A549 (cell line): Measurements from ENCODE around the gene VOPP1. TPM values are rescaled to one million over a fixed set of nuclear protein-coding genes. Genes with fewer than 3 reads are reported as not detected.

ENCODE experiments used
- ATAC-seq, 2 experiments: fragments of 200-7000 bp in 1 of 2; fragments of >200 bp in 1 of 2; cut with Nextera tagmentation in 1 of 2; cut with Tn5 transposase in 1 of 2; 3 replicates each; pipeline versions ENCODE4 v1.8.0 to v1.9.1; 2018 to 2020; ENCODE audit warnings: mild to moderate bottlenecking in 1 of 2, moderate library complexity in 1 of 2
- CTCF ChIA-PET: fragments of 300-600 bp; sonication (Branson Sonifier 250); formaldehyde crosslinking; extraction: SDS; loops from one replicate; lab custom pipeline; 2021; ENCODE audit warnings: antibody characterized with exemption, inconsistent platforms; lab: Yijun Ruan, JAX
- POLR2A ChIA-PET: fragments of 350-600 bp; formaldehyde crosslinking; extraction: SDS; loops from one replicate; lab custom pipeline; 2021; ENCODE audit warnings: antibody characterized with exemption, inconsistent platforms; lab: Yijun Ruan, JAX
- DNase-seq, 2 experiments: peaks; one replicate each; pipeline versions ENCODE4 v3.0.0 to v3.0.0-alpha.2; 2011 to 2016; ENCODE audit warnings: low read depth in 1 of 2, low spot score in 1 of 2
- FAIRE-seq: peaks from 2 replicates; lab custom pipeline; 2011; peaks lifted over from hg19 to GRCh38; lab: Jason Lieb, UNC
- H3K27ac ChIP-seq, 2 experiments: fragments of >200 bp; sonication (Bioruptor Twin); formaldehyde crosslinking; 3 replicates each; pipeline ENCODE4 v1.5.1; 2016 to 2017
- H3K4me1 ChIP-seq: fragments of >200 bp; sonication (Bioruptor Twin); formaldehyde crosslinking; 3 replicates; pipeline ENCODE4 v1.6.1; 2016
- H3K4me2 ChIP-seq: fragments of >200 bp; sonication (Bioruptor Twin); formaldehyde crosslinking; 3 replicates; pipeline ENCODE4 v1.6.1; 2016
- H3K4me3 ChIP-seq: fragments of >200 bp; sonication (Bioruptor Twin); formaldehyde crosslinking; 3 replicates; pipeline ENCODE4 v1.5.1; 2016
- H3K9me3 ChIP-seq: fragments of >200 bp; sonication (Bioruptor Twin); formaldehyde crosslinking; 3 replicates; pipeline ENCODE4 v1.6.1; 2016
- CBX2 ChIP-seq: fragments of 200-600 bp; sonication (generic); IDR thresholded peaks from 2 replicates; pipeline ENCODE4 v1.6.1; 2016; ENCODE audit warnings: low read depth, mild to moderate bottlenecking, borderline replicate concordance
- CHD2 ChIP-seq: fragments of 150-350 bp; IDR thresholded peaks from 2 replicates; pipeline ENCODE4 v1.6.1; 2014; ENCODE audit warnings: low read length; ENCODE audit not compliant: partially characterized antibody
- CHD4 ChIP-seq: fragments of 200-600 bp; sonication (generic); IDR thresholded peaks from 2 replicates; pipeline ENCODE4 v1.6.1; 2016; ENCODE audit warnings: antibody characterized with exemption, mild to moderate bottlenecking, borderline replicate concordance
- EHF ChIP-seq: fragments of 250-450 bp; sonication (Bioruptor Pico); IDR thresholded peaks from 2 replicates; pipeline ENCODE4 v1.5.0; 2020; ENCODE audit warnings: mild to moderate bottlenecking
- ESRRA ChIP-seq: fragments of 150-350 bp; IDR thresholded peaks from 2 replicates; pipeline ENCODE4 v1.6.1; 2014; ENCODE audit warnings: mild to moderate bottlenecking, low read length, borderline replicate concordance
- FOSB ChIP-seq: fragments of 250-450 bp; sonication (Bioruptor Pico); IDR thresholded peaks from 2 replicates; pipeline ENCODE4 v1.5.0; 2020; ENCODE audit warnings: mild to moderate bottlenecking, moderate library complexity
- FOSL2 ChIP-seq, 2 experiments: fragments of 450-650 bp in 1 of 2; fragments of >200 bp in 1 of 2; sonication (Bioruptor Twin) in 1 of 2; formaldehyde crosslinking; IDR thresholded peaks; 2 replicates each; pipeline versions ENCODE4 v1.5.0 to v1.6.1; 2016 to 2020; ENCODE audit warnings: mild to moderate bottlenecking in 1 of 2, moderate library complexity in 1 of 2
- FOXS1 ChIP-seq: fragments of 250-450 bp; sonication (Bioruptor Pico); IDR thresholded peaks from 2 replicates; pipeline ENCODE4 v1.5.0; 2020; ENCODE audit warnings: mild to moderate bottlenecking, moderate library complexity
- HOXA7 ChIP-seq: fragments of 250-450 bp; sonication (Bioruptor Pico); IDR thresholded peaks from 2 replicates; pipeline ENCODE4 v1.5.0; 2020; ENCODE audit warnings: mild to moderate bottlenecking, moderate library complexity
- HOXB5 ChIP-seq: fragments of 250-450 bp; sonication (Bioruptor Pico); IDR thresholded peaks from 2 replicates; pipeline ENCODE4 v1.5.0; 2020; ENCODE audit warnings: mild to moderate bottlenecking, moderate library complexity
- KDM1A ChIP-seq: fragments of 200-600 bp; sonication (generic); IDR thresholded peaks from 2 replicates; pipeline ENCODE4 v1.6.1; 2016; ENCODE audit warnings: low read depth, mild to moderate bottlenecking
- MAFK ChIP-seq: fragments of 450-650 bp; IDR thresholded peaks from 2 replicates; pipeline ENCODE4 v1.6.1; 2014; ENCODE audit not compliant: partially characterized antibody
- MAZ ChIP-seq: fragments of 150-350 bp; IDR thresholded peaks from 2 replicates; pipeline ENCODE4 v1.6.1; 2014; ENCODE audit warnings: antibody characterized with exemption, low read depth, low read length, borderline replicate concordance
- MYC ChIP-seq: IDR thresholded peaks from 2 replicates; pipeline ENCODE4 v1.6.1; 2012; ENCODE audit warnings: mild to moderate bottlenecking, inconsistent platforms, low read length, improper control_type of control experiment, borderline replicate concordance
- NFE2L2 ChIP-seq: fragments of 150-350 bp; conservative IDR thresholded peaks from 2 replicates; pipeline ENCODE4 v1.6.1; 2014; ENCODE audit warnings: low read length
- NPAS2 ChIP-seq: fragments of 250-450 bp; sonication (Bioruptor Pico); IDR thresholded peaks from 2 replicates; pipeline ENCODE4 v1.8.0; 2022; ENCODE audit warnings: mild to moderate bottlenecking, moderate library complexity, borderline replicate concordance
- RAD21 ChIP-seq, 2 experiments: fragments of >200 bp in 1 of 2; sonication (Bioruptor Twin) in 1 of 2; formaldehyde crosslinking in 1 of 2; IDR thresholded peaks in 1 of 2; conservative IDR thresholded peaks in 1 of 2; 2 replicates in 1 of 2; 3 replicates in 1 of 2; pipeline ENCODE4 v1.6.1; 2012 to 2018; ENCODE audit warnings: inconsistent platforms in 1 of 2
- RCOR1 ChIP-seq: fragments of 150-350 bp; IDR thresholded peaks from 2 replicates; pipeline ENCODE4 v1.6.1; 2014; ENCODE audit warnings: antibody characterized with exemption, low read length, low read depth
- RNF2 ChIP-seq: fragments of 200-600 bp; sonication (generic); IDR thresholded peaks from 2 replicates; pipeline ENCODE4 v1.6.1; 2016; ENCODE audit warnings: low read depth, mild to moderate bottlenecking, antibody characterized with exemption, moderate library complexity, borderline replicate concordance
- SMC3 ChIP-seq: fragments of >200 bp; sonication (Bioruptor Twin); formaldehyde crosslinking; IDR thresholded peaks from 3 replicates; pipeline ENCODE4 v1.6.1; 2018; ENCODE audit warnings: inconsistent platforms
- TFCP2L1 ChIP-seq: fragments of 250-450 bp; sonication (Bioruptor Pico); IDR thresholded peaks from 2 replicates; pipeline ENCODE4 v1.5.0; 2021; ENCODE audit warnings: mild to moderate bottlenecking
- ZNF302 ChIP-seq: fragments of 250-450 bp; sonication (Bioruptor Pico); IDR thresholded peaks from 2 replicates; pipeline ENCODE4 v1.9.0; 2021; ENCODE audit warnings: inconsistent platforms, mild to moderate bottlenecking, moderate library complexity
- WGBS: methylation state at CpG from one replicate; pipeline ENCODE4 v1.1.6; 2017; ENCODE audit errors: missing lambda C conversion rate; 5-methylcytosine and 5-hydroxymethylcytosine counted together
- polyA plus RNA-seq, 4 experiments: library from polyadenylated mRNA; depleted of rRNA in 3 of 4; stranded (reverse); fragments of >200 nt; fragmentation: RNase III in 1 of 4; extraction: RNeasy Plus Mini Kit Qiagen cat#74134 plus additional on column Dnase treatment in 1 of 4; gene quantifications; 2 replicates in 3 of 4; 3 replicates in 1 of 4; pipeline ENCODE4 v1.2.3, GENCODE V29; 2011 to 2017
- TF ChIP-seq, protein P1 (sequence below): fragments of >200 bp; sonication (Bioruptor Twin); formaldehyde crosslinking; IDR thresholded peaks from 3 replicates; pipeline ENCODE4 v1.6.1; 2016
- TF ChIP-seq, protein P2 (sequence below): fragments of 150-350 bp; IDR thresholded peaks from 2 replicates; pipeline ENCODE4 v1.6.1; 2014; ENCODE audit warnings: low read depth, mild to moderate bottlenecking, low read length
- TF ChIP-seq, protein P3 (sequence below): IDR thresholded peaks from 2 replicates; pipeline ENCODE4 v1.6.1; 2012
- TF ChIP-seq, protein P4 (sequence below): IDR thresholded peaks from 2 replicates; pipeline ENCODE4 v1.6.1; 2012
- TF ChIP-seq, protein P5 (sequence below): fragments of >200 bp; sonication (Bioruptor Twin); formaldehyde crosslinking; IDR thresholded peaks from 2 replicates; pipeline ENCODE4 v1.6.1; 2016

Gene VOPP1
- polyA plus RNA-seq, 2 of the 4 experiments (the other 2 are of a cell fraction): 68.1 to 73.4 TPM

DNA sequence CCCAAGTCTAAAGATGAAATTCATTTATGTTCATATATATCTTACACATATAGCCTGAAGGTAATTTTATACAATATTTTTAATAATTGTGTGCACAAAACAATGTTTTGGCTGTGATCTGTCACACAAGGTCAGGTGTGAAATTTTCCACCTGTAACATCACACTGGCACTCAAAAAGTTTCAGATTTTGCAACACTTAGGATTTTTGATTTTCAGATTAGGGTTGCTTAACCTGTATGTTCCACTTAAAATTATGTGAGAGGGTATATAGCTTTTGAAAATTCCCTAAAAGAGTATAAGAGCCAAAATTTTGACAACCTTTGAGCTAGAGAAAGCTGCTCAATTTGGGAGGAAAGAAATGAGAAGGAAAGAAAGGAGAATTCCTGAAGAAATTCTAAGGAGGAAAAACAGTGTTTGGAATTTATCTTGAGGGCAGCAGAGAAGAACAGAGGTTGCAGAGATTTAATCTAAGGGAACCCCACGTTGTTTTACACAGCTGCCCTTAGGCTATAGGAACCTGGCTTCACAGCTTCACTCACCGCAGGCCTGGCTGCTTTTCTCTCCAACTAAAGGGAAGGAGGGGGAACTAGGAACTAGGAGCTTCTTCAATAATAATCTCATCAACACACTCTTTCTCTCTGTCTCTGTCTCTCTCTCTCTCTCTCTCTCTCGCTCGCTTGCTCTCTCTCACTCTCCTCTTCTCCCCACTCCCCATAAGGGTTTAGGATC lies 8.5 kb downstream of the VOPP1 start:
- H3K9me3 ChIP-seq: no peaks in the 10 kb centered on the region
- WGBS: 76% methylated on average over 3 of the region's 4 CpGs
- no peak overlapping the region for H3K27ac ChIP-seq
- H3K4me3 ChIP-seq: no peak overlapping the region
- DNase-seq: no peak
- no peak for FAIRE-seq
- 0 out of 3 replicates have a peak, but pooled peaks cover 8% of the 10 kb centered on the region for H3K4me1 ChIP-seq
- ChIA-PET CTCF (interaction anchor here (0.9 to 1.3 kb wide), 2 partner anchors 31 to 283 kb away, joined by 3 read pairs; no protein-coding TSS in a partner anchor), POLR2A (no interaction called here)
- TF ChIP-seq NFE2L2 (no peak), MYC (no peak), ZNF302 (CRISPR knock-in tag) (no peak)
- TF ChIP-seq, protein P1, sequence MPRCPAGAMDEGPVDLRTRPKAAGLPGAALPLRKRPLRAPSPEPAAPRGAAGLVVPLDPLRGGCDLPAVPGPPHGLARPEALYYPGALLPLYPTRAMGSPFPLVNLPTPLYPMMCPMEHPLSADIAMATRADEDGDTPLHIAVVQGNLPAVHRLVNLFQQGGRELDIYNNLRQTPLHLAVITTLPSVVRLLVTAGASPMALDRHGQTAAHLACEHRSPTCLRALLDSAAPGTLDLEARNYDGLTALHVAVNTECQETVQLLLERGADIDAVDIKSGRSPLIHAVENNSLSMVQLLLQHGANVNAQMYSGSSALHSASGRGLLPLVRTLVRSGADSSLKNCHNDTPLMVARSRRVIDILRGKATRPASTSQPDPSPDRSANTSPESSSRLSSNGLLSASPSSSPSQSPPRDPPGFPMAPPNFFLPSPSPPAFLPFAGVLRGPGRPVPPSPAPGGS: no peak
- no peak overlapping the region for H3K4me2 ChIP-seq
- no peak for ATAC-seq

DNA sequence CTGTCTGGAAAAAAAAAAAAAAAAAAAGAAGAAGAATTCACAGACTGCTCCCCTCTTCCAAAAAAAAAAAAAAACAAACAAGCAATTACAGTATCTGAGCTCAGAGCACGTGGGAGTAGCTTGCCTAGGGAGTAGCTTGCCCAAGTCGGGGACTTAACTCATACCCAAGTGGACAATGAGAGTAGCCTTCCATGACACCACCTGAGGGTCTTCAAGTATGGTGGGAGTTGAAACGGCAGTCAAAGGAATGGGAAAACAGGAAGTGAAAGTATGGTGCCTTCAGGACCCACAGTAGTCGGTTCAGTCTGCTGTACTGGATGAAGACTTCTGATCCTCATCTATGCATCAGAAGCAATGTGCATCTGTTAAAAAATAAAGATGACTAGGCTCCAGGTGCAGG lies 10.6 kb downstream of the VOPP1 start:
- TF ChIP-seq CHD4: no peak
- TF ChIP-seq FOXS1 (CRISPR knock-in tag): no peak
- TF ChIP-seq ESRRA: no peak
- TF ChIP-seq NPAS2 (CRISPR knock-in tag): no peak
- TF ChIP-seq HOXB5 (CRISPR knock-in tag): no peak
- TF ChIP-seq RAD21 (conservative IDR thresholded peaks at IDR 0.05 in 1 of 2, IDR thresholded peaks at IDR 0.05 in 1 of 2): no peak
- no peak for TF ChIP-seq EHF (CRISPR knock-in tag)
- TF ChIP-seq FOSL2 (IDR thresholded peaks at IDR 0.05): no peak
- no peak for TF ChIP-seq FOSL2 (CRISPR knock-in tag; IDR thresholded peaks at IDR 0.05)
- no peak for TF ChIP-seq SMC3
- TF ChIP-seq MAFK: no peak
- TF ChIP-seq RNF2: no peak
- no peak for TF ChIP-seq CHD2
- TF ChIP-seq, protein P2, sequence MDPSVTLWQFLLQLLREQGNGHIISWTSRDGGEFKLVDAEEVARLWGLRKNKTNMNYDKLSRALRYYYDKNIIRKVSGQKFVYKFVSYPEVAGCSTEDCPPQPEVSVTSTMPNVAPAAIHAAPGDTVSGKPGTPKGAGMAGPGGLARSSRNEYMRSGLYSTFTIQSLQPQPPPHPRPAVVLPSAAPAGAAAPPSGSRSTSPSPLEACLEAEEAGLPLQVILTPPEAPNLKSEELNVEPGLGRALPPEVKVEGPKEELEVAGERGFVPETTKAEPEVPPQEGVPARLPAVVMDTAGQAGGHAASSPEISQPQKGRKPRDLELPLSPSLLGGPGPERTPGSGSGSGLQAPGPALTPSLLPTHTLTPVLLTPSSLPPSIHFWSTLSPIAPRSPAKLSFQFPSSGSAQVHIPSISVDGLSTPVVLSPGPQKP: no peak
- ChIA-PET CTCF (interaction anchor here (1.1 to 1.3 kb wide), 2 partner anchors 8 to 128 kb away, joined by 3 read pairs; no protein-coding TSS in a partner anchor), POLR2A (no interaction called here)
- Histone ChIP-seq H3K4me1 (0 out of 3 replicates have a peak, but pooled peaks cover 9% of the 10 kb centered on the region), H3K4me3 (no peak overlapping the region), H3K9me3 (no peaks in the 10 kb centered on the region), H3K27ac (no peak overlapping the region), H3K4me2 (no peak overlapping the region)
- no peak for ATAC-seq
- DNase-seq: no peak
- 94% methylated on average over 4 of the region's 4 CpGs for WGBS
- no peak for FAIRE-seq

DNA sequence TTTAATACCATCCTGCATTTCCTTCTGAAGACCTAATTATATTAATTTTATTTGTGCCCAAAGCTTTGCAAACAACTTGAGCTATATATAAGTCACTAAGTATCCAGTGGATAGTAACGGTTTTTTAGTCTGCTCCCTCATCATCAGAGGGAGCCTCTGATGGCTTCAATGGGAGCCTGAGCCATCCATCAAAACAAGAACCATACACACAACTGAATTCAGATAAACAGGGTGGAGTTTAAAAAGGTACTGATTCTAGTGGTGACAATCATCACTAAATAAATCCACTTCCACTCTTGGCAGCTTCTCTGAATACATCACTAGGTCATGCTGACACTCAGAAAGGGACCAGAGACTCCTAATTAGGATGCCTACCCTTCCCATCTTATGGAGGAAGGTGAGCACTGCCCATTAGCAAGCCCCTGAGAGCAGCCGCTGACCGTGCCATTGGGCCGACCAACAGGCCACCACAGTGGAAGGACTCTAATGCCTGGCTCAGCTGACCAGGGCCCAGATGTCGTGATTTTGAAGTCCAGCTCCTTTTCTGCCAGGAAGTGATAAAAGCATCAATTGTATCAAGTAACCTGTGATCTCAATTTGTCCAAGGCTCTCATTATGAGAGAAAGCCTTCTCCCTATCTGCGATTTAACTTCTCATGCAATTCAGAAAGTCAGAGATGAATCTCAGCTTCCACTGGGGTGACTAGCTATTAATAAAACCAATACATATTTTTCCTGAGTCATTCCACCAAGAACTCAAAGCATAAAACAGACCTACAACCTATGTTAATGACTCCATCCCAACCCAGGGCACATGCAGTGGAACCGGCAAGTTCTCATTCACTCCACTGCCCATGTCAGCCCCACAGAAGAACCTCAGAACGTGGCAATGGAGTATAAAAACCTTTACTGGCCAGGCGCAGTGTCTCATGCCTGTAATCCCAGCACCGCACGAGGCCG lies 13.1 kb downstream of the VOPP1 start:
- 94% methylated on average over 12 of the region's 12 CpGs for WGBS
- CTCF ChIA-PET: interaction anchor here (0.9 to 1.2 kb wide), 2 partner anchors 9 to 13 kb away, joined by 3 to 4 read pairs; no protein-coding TSS in a partner anchor
- Histone ChIP-seq H3K27ac (0 out of 6 replicates have a peak overlapping the region, but pooled peaks of 1 of the 2 experiments have one; percentile 8), H3K4me3 (no peak overlapping the region), H3K4me1 (0 out of 3 replicates have a peak, but pooled peaks cover 8% of the 10 kb centered on the region), H3K4me2 (no peak overlapping the region), H3K9me3 (no peaks in the 10 kb centered on the region)
- FAIRE-seq (no peak), ATAC-seq (no peak), DNase-seq (no peak)
- TF ChIP-seq HOXA7: no peak
- TF ChIP-seq, protein P3, sequence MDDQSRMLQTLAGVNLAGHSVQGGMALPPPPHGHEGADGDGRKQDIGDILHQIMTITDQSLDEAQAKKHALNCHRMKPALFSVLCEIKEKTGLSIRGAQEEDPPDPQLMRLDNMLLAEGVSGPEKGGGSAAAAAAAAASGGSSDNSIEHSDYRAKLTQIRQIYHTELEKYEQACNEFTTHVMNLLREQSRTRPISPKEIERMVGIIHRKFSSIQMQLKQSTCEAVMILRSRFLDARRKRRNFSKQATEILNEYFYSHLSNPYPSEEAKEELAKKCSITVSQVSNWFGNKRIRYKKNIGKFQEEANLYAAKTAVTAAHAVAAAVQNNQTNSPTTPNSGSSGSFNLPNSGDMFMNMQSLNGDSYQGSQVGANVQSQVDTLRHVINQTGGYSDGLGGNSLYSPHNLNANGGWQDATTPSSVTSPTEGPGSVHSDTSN: no peak
- TF ChIP-seq, protein P4, sequence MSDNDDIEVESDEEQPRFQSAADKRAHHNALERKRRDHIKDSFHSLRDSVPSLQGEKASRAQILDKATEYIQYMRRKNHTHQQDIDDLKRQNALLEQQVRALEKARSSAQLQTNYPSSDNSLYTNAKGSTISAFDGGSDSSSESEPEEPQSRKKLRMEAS: no peak
- TF ChIP-seq FOSL2 (IDR thresholded peaks at IDR 0.05): no peak
- TF ChIP-seq FOSL2 (CRISPR knock-in tag; IDR thresholded peaks at IDR 0.05): no peak
- no peak for TF ChIP-seq FOSB (CRISPR knock-in tag)
- no peak for TF ChIP-seq CBX2
- no peak for TF ChIP-seq KDM1A
- TF ChIP-seq MAZ: no peak
- TF ChIP-seq RCOR1: no peak
- TF ChIP-seq RAD21 (conservative IDR thresholded peaks at IDR 0.05 in 1 of 2, IDR thresholded peaks at IDR 0.05 in 1 of 2): no peak
- no peak for TF ChIP-seq TFCP2L1 (CRISPR knock-in tag)
- TF ChIP-seq, protein P5, sequence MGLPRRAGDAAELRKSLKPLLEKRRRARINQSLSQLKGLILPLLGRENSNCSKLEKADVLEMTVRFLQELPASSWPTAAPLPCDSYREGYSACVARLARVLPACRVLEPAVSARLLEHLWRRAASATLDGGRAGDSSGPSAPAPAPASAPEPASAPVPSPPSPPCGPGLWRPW: no peak
- TF ChIP-seq CHD2: no peak
- POLR2A ChIA-PET: no interaction called here
